Ecto neural progenitor cell (in vitro differentiated cells): ENCODE data around the gene CD151.

Experiments used
- DNase-seq: peaks from one replicate; pipeline ENCODE4 v3.0.0-alpha.2; 2018; ENCODE audit warnings: low spot score

The CD151 gene

DNA sequence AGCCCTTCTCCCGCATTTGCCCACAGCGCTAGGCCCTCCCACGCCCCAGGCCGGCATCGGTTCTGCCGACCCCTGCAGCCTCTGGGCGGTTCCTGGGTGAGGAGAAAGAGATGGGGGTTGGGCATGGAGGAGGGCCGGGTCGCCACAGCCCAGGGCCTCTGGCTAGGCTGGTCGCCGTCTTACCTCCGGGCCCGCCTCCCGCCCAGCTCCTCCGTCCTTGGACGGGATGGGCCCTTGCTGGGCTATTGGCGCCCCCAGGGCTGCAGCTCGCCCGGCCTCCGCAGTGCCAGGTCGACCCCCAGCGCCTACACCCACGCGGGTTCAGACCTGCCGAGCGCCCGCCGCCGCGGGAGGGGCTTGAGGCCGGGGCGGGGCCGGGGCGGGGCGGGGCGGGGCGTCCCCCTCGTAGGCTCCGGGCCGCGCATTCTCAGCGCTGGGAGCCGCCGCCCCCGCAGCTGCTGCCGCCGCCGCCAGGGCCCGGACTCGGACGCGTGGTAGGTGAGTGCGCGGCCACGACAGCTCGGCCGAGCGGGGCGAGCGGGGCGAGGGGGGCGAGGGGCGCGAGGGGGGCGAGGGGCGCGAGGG lies at the start of gene CD151:
CD151 (plus strand) TSS at position 424 of the 585 bp plus-strand sequence. CDS start 3,118 bp downstream, outside the sequence.
- peak; percentile 84 for DNase-seq

DNA sequence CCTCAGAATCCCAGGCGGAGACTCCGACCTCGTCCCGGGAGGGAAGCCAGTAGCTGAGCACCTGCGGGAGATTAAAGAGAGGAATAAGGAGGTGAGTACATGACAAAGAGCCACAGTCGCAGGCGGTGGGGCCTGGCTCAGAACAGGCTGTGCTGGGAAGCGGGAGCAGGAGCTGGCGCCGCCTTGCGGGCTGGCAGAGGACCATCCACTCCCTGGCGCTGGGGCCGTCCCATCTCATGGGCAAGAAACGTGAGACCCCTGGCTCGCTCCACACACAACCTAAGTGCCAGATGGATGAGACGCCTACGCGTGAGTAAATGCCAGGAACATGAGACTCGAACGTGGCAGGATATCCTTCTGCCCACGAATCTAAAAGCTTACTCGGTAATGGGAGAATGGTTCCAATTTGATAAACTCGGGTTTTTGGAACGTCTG lies 49.2 kb upstream of the CD151 start:
- peak; percentile 90 for DNase-seq

DNA sequence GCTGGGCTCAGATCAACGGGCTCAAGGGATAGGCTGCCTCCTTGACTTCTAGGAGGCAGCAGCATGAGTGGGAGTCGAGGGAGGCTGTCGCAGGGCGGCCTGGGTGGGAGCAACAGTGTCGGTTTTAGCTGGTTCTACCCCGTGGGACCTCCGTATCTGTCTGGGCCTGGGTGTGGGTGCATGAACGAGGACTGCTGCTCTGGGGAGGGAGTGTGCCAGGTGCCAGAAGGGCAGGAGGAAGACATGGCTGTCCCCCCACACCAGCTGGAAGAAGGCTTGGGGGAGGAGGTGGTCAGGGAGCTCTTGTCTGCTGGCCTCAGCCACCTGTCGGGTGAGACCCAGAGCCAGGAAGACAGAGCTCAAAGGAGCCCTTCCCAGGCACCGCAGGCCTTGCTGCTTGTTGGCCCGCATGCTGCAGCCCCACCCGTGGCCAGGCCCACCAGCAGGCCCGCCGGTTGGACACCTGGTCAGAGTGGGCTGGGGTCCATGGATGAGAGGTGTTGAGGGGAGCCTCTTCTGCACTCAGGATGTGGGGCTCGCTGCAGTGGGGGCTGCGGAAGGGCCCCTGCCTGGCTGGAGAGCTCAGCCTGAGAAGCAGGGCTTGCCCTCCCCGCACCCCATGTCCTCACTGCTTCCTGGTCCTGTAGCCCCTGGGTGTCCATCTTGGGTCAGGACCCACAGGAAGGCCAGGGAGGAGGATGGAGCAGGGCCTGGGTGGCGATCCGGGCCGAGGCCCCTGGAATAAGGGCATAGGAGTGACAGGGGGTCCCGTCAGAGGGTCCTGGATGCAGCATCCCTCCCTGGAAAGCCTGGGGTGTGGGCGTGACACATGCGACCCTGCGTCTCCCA lies 46.3 kb upstream of the CD151 start:
- no peak for DNase-seq

DNA sequence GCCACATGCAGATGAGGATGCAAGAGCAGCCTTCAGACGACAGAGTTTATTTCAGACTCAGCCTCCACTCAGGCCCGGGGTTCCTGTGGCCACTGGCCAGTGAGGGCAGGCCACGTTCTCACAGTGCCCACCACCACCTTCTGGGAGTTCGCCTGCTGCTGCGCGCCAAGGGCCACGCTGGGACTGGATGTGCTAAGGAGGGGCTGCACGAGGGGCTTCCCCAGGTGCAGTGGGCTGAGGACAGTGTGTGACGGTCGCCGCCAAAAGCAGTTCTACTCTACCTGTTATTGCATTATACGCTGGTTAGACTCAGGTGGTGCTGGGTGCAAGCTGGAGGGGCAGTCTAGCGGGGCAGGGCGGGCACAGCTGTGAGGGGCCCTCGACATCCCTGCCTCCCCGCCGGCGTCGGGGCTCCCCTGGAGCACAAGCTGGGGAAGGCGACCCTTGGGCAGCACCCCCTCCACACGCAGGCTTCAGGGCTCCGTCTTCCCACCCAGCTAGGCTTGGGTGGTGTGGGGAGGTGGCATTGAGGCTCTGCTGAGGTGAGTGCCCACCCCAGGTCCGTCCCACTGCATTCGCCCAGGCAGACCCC lies 45.6 kb upstream of the CD151 start:
- DNase-seq = no peak

DNA sequence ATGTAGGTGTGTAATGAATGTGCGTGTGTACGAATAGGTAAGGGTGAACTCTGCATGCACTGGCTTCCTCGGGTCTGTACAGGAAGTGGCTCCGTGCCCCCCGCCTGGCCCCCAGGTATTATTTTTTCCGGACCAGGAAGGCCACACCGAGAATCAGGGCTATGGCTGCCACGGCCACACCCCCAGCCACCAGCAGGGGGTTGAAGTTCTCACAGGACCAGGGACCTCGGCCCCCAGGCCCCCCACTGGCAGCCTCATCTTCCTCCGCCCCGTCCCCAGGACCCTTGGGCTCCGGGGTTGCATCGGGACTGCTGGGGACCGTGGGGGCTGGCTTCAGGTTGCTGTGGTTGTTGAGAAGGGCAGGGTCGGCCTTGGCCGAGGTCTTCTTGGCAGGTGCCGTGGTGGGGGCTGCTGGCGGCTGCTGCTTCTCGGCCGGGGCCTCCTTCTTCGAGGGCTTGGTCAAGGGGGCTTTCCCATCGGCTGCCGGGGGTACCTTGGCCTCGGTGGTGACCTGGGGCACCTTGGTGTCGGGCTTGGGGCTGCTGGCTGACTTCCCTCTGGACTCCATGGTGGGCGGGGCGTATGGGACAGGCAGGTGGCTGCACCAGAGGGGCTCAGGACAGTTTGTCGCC lies 44.6 kb upstream of the CD151 start:
- DNase-seq = no peak

DNA sequence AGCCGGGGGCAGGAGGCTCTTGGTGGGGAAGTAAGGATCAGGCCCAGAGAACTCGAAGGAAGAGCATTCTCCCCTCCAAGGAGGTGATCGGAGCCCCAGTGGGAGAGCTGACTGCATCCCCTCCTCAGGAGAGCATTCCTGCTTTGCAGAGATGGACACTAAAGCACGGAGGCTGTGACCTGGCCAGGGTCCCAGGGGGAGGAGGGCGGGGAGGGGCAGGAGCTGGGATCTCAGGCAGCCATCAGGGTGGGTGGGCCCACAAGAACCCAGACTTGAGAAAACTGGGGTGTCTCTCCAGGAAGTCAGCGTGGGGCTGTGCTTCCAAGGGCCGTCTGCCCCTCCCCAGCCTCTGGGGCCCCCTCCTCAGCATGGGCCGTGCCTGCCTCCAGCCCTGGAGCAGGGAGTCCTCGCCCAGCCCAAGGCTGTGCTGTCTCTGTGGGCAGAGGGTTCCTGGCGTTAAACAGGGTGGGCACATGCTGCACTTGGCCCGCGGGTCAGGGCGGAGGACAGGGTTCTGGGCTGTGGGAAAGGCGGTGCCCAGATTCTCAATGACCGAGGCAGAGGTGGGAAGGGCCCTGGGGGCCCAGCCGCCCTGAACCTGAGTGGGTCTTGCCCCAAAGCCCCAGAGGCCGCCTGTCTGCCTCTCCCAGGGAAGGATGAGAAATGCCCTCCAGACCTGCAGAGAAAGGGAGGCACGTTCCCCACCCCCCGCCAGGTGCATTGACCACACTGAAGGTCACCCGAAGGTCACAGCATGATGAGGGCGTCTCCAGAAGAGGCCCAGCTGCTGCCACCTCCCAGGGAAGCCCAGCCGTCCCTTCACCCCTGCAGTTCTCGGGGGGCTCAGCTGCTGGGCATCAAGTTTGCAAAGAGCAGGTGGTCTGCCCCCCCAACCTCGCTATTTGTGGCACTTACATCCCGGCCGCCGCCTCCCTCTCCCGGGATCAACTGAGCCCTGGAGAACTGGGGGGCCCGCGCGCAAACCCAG lies 43.5 kb upstream of the CD151 start:
- DNase-seq = no peak

DNA sequence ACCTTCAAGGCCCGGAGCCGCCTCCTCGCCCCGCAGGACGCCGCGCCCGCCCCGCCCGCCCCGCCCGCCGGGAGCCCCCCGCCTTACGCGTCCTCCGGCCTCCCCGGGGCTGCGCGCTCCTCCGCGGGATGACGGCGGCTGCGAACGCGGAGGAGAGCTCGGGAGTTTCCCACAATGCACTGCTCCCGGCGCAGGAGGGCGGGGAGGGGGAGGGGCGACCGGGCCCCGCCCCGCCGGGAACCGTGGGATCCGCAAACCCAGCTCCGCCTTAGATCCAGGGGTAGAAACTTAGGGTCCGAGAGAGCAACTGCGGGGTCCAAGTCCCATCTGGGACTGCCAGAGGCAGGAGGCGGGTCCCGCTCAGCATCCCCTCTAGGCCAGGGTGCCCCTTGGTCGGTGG lies 42.8 kb upstream of the CD151 start, which contains the start of gene CEND1:
CEND1 (minus strand) TSS at position 148 of the 400 bp plus-strand sequence. CDS start 1,514 bp downstream, outside the sequence.
- no peak for DNase-seq

DNA sequence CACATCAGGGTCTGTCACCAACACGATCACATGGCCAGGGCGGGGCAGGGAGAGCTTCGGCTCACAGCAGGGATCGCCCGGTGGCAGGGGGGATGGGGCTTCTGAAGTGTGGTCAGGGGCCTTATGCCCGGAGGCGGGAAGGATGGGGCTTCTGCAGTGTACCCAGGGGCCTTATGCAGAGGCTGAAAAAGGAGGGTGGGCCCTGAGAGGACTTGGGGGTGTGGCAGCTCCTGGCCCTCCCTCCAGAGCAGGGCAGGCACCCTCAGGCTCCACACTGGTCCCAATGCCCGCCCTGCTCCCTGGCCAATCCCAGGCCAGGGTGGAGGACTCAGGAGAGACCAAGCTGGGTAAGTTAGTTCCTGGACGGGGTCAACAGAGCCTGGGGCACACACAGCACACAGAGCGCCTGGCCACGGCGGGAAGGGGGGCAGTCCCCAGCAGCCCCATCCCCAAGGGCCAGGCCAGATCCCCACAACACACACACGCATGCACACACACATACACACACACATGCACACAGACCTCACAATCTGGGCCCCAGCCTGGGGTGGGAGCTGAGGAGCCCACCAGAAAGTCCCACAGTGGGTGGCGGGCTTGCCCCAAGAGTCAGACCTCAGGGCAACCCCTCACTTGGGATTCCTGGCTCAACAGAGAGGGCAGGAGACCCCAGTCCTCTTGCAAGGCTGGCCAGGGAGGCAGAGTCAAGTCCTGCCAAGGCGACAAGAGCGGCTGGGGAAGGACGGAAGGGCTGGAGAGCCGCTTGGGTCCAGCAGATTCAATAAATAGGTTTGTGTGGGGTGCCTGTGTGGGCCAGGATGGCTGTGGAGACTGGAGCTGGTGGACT lies 41.8 kb upstream of the CD151 start:
- DNase-seq = no peak

DNA sequence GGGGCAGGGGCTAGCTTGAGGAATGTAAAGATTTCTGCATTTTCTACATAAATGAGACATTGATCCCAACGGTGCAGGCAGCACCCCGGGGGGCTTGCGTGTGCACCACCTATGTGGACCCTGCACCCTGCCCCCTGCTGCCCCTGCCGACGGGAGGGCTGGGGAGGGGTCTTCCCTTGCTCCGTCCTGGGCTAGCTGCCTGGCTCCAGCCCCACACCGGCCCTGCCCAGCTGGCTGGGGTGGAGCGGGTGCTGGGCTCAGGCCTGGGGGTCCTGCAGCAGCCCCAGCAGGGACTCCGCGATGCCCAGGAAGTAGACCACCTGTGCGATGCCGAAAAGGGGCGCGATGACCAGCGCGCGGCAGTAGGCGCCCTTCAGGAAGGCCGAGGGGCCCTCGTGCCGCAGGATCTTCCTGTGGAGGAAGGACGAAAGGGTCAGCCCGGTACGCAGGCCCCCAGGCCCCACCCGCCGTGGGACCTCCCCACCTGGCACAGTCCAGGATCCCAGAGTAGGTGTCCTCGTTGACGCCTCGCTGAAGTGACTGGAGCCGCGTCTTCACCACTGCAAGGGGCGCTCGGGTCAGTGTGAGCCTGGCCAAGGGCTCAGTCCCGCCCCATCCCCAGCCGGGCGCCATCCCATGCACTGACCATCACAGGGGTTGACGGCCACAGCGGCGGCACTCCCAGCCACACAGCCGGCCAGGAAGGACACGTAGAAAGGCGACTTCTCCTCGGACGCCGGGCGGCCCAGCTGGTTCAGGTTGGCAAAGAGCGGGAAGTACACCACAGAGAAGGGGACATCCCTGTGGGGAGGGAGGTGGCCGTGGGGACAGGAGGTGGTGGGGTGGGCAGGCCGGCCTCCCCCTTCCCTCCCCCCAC lies 40.9 kb upstream of the CD151 start:
- no peak for DNase-seq

DNA sequence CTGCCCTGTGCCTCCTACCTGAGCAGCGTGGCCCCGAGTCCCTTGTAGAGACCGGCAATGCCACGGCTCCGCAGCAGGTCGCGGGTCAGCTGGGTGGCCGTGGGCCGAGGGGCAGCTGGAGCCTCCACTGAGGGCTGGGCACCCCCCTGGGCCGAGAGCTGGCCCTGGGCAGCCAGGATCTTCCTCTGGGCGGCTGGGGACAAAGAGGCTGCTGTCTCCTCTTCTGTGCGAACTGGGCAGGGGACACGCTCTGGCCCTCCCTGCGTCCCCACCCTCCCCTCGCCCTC lies 40.3 kb upstream of the CD151 start:
- no peak for DNase-seq

DNA sequence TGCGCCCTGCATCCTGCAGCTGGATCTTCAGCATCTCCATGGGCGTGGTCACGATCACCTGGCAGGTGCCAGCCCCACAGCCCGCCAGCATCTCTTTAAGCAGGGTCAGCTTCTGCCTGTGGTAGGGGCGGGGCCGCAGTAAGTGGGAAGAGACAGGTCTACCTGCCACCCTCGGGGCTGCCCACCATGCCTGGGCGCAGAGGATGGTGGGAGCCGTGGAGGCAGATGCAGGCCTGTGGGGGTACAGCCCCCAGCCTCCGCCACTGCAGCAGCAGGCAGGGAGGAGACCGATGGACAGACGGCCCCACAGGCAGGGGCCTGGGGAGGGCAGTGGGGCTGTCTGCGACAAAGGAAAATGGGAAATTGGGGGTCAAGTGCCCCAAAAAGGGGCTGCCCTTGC lies 39.9 kb upstream of the CD151 start:
- DNase-seq = no peak

DNA sequence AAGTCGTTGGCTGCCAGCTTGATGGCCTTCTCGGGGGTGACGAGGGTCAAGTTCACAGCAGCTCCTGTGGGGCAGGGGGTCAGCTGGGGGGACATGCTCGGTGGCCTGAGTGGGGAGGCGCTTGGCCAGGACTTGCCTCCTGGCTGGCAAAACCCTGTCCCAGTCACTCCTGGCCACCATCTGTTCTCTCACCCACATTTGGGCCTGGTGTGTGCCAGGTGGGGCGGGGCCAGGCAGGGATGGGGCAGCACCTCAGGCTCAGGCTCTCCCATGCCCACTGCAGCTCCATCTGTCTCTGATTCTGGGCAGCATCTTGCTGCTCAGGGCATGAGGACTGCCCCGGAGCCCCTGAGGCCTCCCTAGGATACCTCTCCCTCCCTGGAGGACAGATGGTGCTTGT lies 39.2 kb upstream of the CD151 start:
- DNase-seq = no peak

DNA sequence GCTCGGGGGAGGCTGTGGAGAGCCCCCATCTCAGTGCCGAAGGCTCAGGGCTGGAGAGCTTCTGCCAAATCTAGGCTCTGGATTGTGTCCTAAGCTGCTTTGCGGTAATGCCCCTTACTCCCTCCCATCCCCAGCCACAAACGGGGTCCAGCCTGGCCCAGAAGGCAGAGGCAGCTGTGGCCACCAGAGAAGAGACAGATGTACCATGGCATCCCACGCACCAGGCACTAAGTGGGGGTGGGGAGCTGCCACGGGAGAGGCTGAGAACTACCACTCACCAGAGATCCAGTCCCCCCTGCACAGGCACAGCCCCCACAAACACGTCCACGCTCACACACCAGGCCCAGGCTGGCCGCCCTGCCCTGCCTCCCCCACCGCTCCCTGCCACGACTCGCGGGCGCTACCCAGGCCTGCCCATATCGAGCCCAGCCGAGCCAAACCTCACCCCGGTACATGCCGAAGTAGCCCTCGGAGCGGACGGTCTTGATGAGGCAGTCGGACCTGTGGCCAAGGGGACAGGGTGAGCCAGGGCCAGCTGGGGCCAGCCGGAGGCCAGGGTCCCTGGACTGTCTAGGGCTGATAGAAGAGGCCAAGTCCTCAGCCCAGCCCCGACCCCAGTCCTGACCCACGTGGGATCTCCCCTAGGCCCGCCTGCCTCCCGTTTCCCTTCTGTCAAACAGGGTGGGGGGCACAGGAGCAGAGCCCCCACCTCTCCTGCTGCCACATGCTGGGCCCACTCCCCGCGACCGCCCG lies 38.6 kb upstream of the CD151 start:
- DNase-seq = no peak

DNA sequence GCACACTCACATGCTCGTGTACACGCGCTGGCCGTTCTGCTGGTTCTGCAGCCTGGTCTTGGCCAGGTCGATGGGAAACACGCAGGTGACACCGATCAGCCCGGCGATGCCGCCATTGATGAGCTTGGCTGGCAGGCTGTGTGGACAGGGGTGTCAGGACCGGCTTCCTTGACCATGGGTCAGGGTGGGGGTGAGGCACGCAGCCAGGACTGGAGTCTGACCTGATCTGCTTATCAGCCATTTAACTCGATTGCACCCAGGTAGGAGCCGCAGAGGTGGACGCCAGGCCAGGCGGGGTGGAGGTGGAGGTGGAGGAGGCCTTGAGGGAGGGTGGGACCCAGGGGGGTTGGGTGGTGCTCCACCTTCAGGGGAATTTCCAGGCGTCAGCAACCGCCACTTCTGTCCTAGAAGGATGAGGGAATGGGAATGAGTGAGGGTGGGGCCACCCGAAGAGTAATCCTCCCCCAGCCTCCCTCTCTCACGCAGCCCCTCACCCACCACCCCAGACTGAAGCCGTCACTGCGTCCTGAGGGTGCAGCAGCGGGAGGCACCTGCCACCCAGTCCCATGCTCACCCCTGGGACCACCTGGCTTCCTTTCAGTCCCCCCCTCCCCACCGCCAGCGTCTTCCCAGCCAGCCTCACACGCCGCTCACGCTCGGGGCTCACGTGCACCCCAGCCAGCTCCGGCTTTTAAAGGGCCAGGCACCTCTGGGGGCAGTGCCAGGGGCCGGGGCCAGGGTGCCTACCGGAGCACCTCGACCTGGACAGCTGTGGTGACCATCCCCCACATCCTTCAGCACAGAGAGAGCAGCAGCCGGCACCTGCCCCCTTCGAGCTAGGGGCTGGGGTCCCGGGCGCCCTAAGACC lies 37.8 kb upstream of the CD151 start:
- no peak for DNase-seq

DNA sequence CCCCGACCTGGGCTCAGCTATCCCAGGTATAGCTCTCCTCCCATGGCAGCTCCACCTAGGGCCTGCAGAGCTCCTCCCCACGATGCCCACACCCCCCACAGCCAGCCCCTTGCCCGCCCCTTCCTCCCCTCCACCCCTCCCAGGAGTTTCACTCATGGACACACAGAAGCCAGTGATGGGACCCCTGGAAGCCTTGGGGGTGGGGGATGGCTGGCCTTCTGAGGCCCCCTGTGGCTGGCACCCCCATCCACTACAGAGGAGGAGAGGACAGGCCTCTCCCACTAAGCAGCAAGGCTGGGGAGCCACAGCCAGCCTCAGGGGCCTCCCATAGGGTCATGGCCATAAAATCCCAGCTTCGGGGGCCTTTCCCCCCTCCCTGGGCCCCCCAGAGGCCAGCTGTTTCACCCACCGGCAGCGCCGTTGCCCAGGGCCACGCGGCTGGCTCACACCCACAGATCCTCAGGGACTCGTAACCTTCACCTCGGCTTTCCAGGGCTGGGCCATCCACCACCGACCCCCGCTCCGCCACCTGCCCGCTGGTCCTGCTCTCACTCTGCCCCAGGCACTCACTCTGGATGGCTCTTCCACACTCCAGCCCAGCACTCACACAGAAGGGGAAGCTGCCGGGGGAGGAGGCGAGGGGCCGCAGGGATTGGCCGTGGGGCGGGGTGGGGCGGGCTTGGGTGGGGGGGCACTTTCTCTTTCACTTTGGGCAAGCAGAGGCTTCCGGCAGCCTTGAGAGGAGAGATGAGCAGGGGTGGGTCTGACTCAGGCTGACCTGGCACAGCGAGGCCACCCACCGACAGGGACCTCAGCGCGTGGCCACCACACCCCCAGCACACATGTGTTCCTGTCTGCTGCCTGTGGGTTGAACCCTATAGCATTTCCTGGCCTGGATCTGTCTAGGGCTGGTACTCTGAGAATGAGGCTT lies 36.9 kb upstream of the CD151 start:
- DNase-seq = no peak

DNA sequence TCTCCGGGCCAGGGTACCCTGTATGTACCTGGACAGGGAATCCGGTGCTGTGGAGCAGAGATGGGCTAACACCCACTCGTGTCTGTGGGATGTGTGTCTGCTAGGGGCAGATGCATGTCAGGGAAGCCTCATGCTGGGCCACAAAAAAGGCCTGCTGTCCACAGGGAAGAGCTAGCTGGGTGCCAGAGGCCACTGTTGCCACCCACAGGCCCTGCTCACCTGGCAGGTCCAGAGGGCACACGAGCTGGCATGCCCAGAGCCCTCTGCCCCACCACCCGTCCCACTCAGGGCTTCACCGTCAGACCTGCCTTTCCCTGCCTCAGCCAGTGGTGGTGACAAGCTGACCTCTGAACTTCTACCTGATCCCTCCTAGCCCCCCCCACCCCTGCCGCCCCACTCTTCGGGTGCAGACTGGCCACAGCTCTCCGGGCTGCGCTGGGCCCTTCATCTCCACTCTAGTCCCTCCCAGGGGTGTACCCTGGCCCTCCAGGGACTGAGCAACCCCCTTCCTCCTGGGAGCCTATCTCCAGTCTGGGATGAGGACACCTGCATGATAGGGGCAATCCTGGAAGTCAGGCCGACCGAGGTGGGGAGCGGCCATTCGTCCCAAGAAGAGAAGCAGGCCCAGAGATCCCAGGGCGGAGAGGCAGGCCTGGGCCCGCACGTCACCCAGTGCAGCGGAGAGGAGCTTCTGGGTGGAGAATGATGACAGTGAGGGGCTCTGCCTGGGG lies 36.0 kb upstream of the CD151 start:
- DNase-seq = no peak
